GM21390 (cell line): ENCODE results near the gene ELL.
"Not testable (repeated sequence)": the region's sequence is repeated elsewhere in the genome, so short reads cannot be mapped to it uniquely, and the experiment has no call there.

ENCODE experiments used
- ATAC-seq: cut with Tn5 transposase; IDR thresholded peaks from one replicate; pipeline ENCODE4 v1.9.1; 2021; ENCODE audit not compliant: unreplicated experiment

The ELL gene

DNA sequence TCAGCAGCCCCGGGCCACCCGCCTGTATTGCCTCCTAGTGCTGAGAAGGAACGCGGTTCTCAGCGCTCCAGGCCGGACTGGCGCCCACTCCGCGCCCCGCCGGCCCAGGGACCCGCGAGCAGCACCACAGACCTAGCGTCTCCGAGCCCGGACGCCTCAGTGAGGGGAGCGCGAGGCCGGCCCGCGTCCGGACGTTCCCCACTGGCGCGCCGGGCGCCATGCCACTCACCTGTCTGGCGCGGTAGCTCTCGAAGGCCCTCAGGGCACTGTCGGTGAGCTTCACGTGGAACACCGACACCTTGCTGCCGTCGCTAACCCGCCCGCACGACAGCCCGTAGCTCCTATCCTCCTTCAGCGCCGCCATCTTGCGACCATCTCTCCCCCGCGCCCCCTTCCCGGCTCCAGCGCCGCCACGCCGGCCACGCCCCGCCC lies at the start of gene ELL:
Gene ELL (minus strand): TSS at position 379 of the 432 bp plus-strand sequence. CDS start 15 bp downstream, at position 364.
- no peak for ATAC-seq

DNA sequence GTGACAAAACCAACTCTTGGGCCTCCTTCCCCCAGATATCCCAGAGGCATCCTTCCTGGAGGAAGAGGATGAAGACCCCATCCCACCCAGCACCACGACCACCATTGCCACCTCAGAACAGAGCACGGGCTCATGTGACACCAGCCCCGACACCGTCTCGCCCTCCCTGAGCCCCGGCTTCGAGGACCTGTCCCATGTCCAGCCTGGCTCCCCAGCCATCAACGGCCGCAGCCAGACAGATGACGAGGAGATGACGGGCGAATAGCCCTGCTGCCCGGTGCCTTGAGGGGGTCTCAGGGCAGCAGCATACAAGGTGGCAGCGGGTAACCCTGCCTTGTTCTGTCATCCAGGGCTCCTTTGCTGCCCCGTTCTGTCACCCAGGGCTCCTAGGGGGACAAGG lies 46.5 kb upstream of the ELL start:
- ATAC-seq, result no peak

DNA sequence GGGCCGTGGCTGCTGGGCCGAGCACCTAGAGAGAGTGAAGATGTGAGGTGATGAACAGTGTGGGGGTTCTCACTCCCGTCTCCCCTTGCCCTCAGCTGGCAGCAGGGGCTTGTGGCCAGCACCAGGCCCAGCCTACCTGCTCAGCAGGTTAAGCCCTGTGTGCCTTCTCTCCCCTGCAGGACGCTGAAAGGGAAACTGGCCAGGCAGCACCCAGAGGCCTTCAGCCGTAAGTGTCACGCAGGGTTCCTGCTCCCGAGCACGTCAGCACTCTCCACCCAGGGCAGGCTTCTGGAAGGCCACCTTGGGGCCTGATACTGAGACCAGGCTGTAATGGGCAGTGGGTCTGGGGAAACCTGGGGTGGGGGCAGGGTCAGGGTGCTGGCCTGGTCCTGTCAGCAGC lies 45.1 kb upstream of the ELL start:
- no peak for ATAC-seq

DNA sequence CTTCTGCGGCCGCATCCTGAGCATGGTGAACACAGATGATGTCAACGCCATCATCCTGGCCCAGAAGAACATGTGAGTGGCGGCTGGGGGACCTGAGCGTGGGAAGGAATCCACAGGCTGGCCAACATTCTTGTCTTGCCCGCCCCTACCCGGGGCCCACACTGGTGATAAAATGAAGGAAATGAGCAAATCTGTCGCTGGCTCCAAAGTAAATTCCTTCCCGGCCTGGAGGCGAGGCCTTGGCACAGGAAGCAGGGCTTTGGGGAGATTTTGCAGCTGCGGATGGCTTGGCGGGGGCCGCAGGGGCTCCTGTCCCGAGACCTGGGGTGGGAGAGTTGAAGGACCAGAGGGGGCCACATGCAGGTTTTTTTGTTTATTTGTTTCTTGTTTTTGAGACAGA lies 40.2 kb upstream of the ELL start:
- no peak for ATAC-seq

DNA sequence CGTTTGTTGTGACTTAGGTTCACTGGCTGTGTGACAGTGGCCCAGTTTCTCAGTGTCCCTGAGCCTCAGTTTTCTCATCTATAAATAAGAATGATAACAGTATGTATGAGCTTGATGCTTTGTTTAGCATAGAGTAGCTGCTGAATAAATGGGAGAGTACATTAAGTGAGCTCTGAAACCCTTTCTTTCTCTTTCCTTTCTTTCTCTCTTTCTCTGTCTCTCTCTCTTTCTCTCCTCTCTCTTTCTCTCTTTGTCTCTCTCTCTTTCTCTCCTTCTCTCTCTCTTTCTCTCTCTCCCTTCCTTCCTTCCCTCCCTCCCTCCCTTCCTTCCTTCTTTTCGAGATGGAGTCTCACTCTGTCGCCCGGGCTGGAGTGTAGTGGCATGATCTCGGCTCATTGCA lies 37.8 kb upstream of the ELL start:
- ATAC-seq, result no peak

DNA sequence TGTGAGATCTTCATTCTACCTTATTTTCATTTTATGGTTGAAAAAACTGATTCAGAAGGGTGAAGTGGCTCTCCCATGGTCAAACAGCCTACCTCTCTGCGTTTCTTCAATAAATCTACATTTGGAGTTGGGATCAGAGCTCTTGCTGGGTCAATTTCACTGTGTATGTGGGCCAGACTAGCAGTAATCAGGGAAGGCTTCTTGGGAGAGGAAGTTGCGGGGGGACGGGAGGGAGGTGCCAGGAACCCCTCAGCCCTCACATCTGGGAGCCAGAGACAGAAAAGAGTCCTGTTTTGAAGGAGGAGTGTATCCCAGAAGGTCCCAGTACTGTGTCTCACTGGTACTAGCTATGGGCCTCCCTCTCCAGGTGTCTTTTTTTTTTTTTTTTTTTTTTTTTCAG lies 36.7 kb upstream of the ELL start:
- no peak for ATAC-seq

DNA sequence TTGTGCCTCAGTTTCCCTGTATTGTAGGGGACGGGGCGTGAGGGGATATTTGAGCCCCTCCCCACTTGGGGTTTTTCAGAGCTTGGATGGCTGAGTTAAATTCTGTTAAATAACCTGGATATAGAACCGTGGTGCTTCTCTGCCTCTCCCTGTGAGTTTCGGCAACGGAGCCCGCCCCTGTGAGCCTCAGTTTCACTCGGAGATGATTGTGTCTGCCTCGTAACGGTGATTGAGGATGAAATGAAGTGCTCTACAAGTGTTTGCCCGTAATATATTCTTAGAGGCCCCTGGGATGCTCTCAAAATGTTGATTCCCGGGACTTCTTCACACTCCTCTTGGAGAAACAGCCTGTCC lies 36.3 kb upstream of the ELL start:
- ATAC-seq, result no peak

DNA sequence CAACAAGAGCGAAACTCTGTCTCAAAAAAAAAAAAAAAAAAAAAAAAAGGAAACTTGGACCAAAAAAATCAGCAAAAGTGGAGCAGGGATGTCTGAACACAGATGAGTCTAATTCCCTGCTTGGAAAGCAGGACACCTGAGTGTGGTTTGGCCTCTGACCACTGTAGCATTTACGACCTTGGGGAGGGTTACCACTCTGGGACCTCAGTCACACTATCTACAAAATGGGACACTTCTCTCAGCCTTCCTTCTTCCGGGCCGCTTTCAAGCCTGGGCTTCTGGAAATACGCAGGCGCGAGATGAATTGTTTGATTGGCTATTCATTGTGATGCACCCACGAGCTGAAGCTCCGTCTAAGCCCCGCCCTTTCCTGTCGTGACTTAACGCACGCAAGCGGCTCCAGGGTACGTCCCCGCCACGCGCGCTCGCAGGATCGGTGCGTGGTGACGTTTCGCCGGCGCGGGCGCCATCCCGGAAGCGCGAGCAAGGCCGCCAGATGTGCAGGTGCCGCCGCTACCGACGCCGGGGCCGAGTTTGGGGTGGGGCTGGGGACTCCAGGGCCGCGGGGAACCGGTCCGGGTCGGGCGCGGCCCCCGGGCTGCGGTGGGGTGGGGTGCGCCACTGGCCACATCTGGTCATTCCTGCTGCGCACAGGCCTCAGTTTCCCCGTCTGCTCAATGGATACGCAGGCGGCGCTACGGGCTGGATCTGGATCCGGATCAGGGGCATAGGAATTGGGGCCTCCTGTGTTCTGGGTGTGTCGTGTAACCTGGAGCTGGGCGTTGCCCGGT lies 35.7 kb upstream of the ELL start, which contains the start of gene KXD1:
Gene KXD1 (plus strand): TSS at position 460 of the 791 bp plus-strand sequence. CDS start 4,187 bp downstream, outside the sequence.
- ATAC-seq, result peak; percentile 82

DNA sequence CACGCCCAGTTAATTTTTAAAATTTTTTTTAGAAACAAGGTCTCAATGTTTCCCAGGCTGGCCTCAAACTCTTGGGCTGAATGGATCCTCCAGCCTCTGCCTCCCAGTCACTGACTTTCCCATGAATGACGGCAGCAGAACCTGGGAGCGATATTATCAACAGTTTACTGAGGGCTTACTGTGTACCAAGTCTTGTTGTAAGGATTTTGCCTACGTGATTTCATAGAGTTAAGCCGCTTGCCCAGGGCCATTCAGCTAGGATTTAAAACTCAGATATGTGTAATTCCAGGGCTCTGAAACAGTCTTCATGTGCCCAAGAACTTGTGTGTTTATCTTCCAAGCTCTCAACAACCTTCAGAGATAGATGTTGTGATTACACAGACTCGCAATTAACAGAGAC lies 29.8 kb upstream of the ELL start:
- ATAC-seq, result no peak

DNA sequence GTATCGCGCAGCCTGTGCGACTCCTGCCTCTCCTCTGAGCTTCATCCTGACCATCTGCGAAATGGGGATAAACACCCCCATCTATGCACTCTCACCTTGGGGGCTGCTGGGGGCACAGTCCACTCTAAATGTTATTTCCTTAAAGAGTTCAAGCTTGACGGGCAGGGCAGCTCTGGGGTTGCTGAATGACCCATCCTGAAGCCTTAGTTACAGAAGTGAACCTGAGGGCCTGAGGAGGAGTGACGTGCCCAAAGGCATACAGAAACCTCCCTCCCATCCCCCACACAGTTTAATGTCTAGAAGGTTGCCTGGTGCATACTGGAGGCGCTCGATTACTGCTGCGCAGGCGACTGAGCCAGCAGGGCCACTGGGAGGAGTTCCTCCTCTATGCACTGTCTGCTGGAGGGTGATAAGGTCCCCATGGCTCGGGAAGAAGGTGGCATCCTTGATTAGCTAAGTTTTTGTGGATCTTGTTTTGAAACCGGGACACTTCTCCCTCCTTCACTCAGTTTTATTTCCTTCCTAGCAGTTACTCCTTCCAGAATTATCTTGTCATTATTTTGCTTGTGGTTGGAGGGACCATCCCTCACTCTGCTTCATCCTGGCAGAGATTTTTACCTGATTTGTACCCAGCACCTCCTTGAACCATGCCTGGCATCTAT lies 22.1 kb upstream of the ELL start:
- ATAC-seq, result peak; percentile 45

DNA sequence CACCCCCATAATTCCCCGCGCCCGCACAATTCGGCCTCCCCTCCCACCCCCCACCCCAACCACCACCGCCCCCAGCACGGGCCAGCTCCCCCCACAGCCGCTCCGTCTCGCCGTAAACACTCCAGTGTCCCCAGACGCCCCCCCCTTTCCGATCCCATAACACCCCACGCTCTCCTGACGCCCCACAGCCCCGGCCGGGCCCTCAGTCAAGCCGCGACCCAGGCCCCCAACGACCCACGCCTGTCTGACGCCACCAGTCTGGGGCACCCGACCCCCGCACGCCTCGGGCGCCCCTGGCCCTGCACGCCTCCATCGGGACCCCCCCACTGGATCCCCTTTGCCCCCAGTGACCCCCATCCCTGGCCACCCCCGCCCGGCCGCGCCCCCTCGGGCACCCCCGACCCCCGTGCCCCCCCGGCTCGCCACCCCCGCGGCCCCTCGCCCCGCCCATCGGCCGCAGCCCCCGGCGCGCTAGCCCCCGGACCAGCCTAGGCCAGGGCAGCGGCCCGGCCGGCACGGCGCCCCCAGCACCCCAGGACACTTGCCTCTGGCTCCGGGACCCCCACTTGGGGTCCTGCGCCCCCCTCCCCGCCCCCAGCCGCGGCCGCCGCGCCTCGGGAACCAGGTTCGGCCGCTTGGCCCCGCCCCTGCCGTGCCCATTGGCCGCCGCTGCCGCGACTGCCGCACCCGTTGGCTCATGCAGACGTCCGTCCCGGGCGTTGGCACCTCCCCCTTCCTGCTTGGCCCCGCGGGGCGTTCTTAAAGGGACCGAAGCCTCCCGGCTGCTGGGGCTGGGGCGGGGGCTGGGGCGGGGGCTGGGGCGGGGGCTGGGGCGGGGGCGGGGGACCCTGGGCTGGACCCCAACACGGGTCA lies 21.3 kb upstream of the ELL start, which contains the start of gene FKBP8:
Gene FKBP8 (minus strand): TSS at position 633 of the 873 bp plus-strand sequence. CDS start 1,603 bp downstream, outside the sequence.
- ATAC-seq, result peak; percentile 94

DNA sequence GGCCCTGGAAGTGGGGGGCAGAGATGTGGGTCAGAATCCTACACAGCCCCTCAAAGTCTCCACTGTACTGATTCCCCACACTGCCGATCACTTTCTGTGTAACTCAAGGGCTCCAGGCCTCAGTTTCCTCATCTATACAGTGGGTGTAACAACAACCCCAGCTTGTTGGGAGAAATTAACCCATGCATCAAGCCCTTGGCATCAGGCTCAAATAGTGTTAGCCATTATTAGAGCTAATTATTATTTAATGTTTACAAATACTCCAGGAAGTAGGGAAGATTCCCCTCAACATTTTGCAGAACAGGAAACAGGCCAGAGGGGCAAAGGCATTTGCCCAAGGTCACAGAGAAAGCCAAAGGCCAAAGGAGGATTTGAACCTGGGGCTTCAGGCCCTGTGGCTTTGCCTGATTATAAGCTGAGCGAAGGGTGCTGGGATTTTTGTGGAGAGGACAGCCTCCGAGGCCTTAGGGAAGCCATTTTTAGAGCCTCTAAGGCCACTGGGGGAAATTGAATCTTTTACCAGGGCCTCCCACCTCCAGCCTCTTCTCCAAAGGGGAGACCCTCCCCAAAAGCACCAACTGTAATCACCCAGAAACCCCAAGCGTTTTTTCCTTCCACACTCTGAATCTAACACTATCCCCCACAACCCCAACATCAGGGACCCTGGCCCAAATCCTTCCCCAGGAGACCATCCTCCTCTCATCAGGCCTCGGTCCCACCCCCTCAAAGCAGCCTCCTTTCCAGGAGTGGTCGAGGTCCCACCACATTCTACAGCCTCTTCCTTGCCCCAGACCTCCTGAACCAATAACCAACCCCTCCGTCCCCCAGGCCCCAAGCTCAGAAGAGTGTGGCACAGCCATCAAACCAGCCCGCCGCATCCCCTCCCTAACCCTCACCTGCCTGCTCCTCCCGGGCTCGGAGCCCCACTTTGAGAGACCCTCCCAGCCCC lies 20.4 kb upstream of the ELL start:
- no peak for ATAC-seq

DNA sequence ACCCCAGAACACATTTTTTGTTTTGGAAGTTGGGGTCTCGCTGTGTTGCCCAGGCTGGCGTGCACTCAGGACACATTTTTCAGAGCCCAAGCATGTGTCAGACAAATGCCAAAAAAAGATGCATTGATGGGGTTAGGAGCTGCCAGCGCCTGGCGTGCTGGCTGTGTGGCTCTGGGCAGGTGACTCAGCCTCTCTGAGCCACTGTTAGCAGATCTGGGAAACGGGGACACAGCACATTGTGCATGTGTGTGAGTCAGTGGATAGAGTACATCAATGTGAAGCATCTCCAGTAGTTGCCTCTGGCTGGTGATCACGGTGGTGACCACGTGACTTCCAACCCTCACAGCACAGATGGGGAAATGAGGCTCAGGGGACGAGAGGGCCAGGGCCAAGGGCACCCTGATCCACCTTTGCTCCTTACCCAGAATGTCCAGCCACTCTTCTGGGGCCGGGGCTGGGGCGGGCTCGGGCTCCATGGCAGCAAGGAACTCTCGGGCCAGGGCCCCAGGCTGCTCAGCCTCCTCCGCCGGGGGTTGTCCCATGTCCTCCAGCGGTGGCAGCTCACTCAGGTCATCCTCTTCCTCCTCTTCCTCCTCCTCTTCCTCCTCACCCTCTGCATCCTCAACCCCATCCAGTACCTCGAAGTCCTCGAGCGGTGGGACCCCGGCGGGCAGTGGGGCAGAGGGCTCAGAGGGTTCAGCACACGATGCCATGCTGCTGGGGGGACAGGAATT lies 19.6 kb upstream of the ELL start:
- no peak for ATAC-seq

DNA sequence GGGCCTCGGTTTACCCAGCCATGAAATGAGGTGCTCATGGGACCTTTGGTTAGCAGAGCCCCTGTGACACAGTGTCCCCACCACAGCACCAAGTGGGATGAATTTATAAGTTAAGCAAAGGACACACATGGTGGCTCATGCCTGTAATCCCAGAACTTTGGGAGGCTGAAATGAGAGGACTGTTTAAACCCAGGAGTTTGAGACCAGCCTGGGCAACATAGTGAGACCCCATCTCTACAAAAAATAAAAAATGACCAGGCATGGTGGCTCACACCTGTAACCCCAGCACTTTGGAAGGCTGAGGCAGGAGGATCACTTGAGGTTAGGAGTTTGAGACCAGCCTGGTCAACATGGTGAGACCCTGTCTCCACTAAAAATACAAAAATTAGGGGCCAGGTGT lies 18.3 kb upstream of the ELL start:
- ATAC-seq, result not testable (repeated sequence)

DNA sequence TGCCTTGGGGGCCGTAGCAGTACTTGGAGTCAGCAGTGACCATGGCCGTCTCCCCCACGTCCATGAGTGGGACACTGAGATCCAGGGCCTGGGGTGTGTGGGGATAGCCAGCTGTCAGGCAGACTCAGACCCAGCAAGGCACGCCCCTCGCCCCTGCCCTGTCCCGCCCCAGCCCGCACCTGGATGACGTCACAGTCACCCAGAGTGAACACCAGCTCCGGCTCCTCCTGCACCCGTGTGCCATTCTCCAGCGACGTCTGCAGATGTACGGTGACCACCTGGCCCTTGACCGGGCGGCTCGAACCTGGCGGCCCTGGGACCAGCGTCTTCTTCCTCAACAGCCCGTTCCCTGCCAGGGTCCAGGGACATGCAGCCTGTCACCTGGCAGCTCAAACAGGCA lies 17.5 kb upstream of the ELL start:
- no peak for ATAC-seq

DNA sequence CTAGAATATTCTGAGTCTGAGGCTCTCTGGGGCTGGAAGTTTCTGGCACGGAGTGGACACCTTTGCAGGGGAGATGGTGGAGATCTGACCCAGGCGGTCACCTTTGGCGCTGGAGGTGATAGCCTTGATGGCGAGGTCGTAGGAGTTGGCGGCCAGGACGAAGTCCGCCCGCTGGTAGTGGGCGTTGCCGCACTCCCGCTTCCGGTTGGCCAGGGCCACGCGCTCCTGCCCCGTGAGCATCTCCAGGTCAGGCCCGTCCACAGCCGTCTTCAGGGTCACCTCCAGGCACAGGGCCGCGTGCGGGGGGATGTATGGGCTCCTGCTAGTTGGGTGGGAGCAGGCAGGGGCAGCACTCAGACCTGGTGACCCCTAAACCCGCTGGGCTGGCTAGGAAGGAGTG lies 16.2 kb upstream of the ELL start:
- ATAC-seq, result no peak

DNA sequence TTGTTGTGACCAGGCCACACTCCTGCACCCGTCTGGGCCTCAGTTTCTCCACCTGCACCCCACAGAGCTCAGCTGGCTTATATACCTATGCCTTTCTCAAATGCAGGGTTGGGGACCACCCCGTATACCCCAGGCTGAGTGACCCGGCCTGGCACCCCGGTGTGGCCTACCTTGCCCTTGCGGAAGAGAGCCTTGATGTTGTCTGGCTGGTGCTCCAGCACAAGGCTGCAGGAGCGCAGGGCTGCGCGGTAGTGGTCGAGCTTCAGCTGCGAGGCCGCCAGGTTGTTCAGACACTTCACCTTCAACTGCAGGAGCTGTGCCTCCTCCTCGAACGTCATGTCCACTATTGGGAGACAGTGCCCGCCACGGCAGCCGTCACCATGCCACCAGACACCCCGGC lies 15.6 kb upstream of the ELL start:
- no peak for ATAC-seq

DNA sequence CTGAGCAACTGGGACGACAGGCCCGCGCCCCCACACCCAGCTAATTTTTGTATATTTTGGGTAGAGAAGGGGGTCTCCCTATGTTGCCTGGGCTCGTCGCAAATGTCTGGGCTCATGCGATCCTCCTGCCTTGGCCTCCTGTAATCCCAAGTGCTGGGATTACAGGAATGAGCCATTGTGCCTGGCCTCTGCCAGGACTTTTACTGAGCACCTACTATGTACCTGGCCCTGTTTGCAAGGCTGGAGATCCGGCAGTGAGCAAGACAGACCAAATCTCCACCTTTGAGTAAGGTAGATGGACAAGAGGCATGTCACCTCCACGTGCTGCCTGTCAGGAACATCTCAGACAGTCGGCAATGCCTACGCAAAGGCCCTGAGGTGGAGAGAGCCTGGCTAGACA lies 14.6 kb upstream of the ELL start:
- no peak for ATAC-seq

DNA sequence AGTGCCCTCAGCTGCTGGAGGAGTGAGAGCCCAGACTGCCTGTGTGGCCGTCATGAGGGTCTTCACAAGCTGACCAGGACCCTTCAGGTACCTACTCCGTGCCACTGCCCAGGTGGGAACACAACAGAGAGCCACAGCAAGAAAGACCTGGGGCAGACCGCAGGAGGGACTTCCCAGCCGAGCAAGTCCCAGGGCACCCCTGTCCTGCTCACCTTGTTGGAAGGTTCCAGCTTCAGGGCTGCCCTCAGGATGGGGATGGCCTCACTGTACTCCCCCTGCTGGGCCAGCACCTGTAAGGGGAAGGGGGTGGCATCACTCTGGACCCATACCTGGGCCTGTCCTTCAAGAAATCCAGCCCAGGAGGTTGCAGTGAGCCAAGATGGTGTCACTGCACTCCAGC lies 11.2 kb upstream of the ELL start:
- ATAC-seq, result no peak
